Measurements from ENCODE around the gene IFT88. TPM values are rescaled to one million over a fixed set of nuclear protein-coding genes. Genes with fewer than 3 reads are reported as not detected.

Gene IFT88
- total RNA-seq, 2 experiments from 2014 or later = 9.0 to 9.5 TPM

DNA sequence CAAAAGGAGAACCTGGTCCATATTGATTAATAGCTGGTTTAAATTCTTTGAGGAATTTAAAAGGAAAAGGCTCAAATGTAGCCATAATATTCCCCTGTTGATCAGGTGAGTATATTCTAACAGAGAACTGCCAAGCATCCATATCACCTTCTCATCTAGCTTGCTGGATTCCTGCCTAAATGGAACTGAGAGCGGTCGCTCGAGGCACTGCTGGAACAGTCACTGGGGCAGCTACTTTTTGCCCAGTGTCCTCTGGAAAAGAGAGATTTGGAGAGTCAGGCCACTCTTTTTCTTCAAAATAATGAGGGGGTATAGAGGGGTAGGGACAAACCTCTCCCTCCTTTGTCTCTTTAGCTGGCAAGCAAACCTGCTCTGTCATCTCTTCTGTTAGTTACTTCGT lies 117.1 kb downstream of the IFT88 start:
- ChIA-PET POLR2A (no interaction called here), CTCF (no interaction called here)
- Mint-ChIP-seq H3K9me3 (no peaks in the 10 kb centered on the region), H3K4me3 (no peak overlapping the region), H3K27me3 (no peaks in the 10 kb centered on the region), H3K36me3 (ENCODE audit: low read depth) (peaks cover 19% of the 10 kb centered on the region), H3K27ac (no peak overlapping the region), H3K4me1 (ENCODE audit: low read depth) (no peaks in the 10 kb centered on the region)
- Histone ChIP-seq H3K27ac (ENCODE audit: low read depth in 1 of 2, low read length in 2 of 2) (no peak overlapping the region), H3K27me3 (ENCODE audit: control insufficient read depth in 1 of 2, insufficient read depth in 2 of 2, low read length in 2 of 2) (no peaks in the 10 kb centered on the region), H3K4me3 (ENCODE audit: low read length) (no peak overlapping the region), H3K9me3 (ENCODE audit: control insufficient read depth in 1 of 2, insufficient read depth in 1 of 2, low read length in 2 of 2) (no peaks in the 10 kb centered on the region), H3K36me3 (ENCODE audit: insufficient read depth, low read length) (no peaks in the 10 kb centered on the region), H3K4me1 (ENCODE audit: insufficient read depth, low read length) (no peaks in the 10 kb centered on the region)
- DNase-seq (no peak), ATAC-seq (ENCODE audit: poor library complexity) (no peak)
- TF ChIP-seq, protein P1, sequence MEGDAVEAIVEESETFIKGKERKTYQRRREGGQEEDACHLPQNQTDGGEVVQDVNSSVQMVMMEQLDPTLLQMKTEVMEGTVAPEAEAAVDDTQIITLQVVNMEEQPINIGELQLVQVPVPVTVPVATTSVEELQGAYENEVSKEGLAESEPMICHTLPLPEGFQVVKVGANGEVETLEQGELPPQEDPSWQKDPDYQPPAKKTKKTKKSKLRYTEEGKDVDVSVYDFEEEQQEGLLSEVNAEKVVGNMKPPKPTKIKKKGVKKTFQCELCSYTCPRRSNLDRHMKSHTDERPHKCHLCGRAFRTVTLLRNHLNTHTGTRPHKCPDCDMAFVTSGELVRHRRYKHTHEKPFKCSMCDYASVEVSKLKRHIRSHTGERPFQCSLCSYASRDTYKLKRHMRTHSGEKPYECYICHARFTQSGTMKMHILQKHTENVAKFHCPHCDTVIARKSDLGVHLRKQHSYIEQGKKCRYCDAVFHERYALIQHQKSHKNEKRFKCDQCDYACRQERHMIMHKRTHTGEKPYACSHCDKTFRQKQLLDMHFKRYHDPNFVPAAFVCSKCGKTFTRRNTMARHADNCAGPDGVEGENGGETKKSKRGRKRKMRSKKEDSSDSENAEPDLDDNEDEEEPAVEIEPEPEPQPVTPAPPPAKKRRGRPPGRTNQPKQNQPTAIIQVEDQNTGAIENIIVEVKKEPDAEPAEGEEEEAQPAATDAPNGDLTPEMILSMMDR (IDR thresholded peaks at IDR 0.05) = no peak
- intact Hi-C loops (cut with DNase I, micrococcal nuclease) = no loop called here

DNA sequence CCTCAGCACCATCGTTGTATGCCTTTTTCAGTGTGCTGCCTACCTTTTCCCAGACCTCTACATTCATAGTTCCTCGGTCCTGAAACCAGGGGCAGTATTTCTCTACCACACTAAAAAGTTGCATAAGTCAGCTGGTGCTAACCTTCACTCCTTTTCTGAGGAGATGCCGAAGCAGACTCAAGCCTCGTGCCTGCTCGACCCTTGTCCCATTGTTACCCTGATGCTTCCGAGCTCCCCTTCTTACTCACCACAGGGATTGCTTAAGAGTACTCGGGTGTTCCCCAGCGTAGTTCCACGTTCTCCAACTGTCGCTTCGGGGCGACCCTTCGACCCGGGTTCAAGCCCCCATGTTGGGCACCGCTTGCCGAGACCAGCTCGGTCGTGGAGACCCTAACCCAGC lies 117.6 kb downstream of the IFT88 start:
- no peaks in the 10 kb centered on the region for H3K36me3 ChIP-seq (ENCODE audit: insufficient read depth, low read length)
- Mint-ChIP-seq H3K27ac (no peak overlapping the region), H3K4me3 (no peak overlapping the region), H3K4me1 (ENCODE audit: low read depth) (no peaks in the 10 kb centered on the region), H3K27me3 (no peaks in the 10 kb centered on the region), H3K36me3 (ENCODE audit: low read depth) (peaks cover 19% of the 10 kb centered on the region), H3K9me3 (no peaks in the 10 kb centered on the region)
- no peaks in the 10 kb centered on the region for H3K4me1 ChIP-seq (ENCODE audit: insufficient read depth, low read length)
- intact Hi-C loops (cut with DNase I, micrococcal nuclease) = no loop called here
- ChIA-PET POLR2A (no interaction called here), CTCF (no interaction called here)
- no peak overlapping the region for H3K4me3 ChIP-seq (ENCODE audit: low read length)
- no peak for ATAC-seq (ENCODE audit: poor library complexity)
- no peaks in the 10 kb centered on the region for H3K27me3 ChIP-seq (ENCODE audit: control insufficient read depth in 1 of 2, insufficient read depth in 2 of 2, low read length in 2 of 2)
- no peak for DNase-seq
- TF ChIP-seq, protein P1 (IDR thresholded peaks at IDR 0.05) = no peak
- no peaks in the 10 kb centered on the region for H3K9me3 ChIP-seq (ENCODE audit: control insufficient read depth in 1 of 2, insufficient read depth in 1 of 2, low read length in 2 of 2)
- no peak overlapping the region for H3K27ac ChIP-seq (ENCODE audit: low read depth in 1 of 2, low read length in 2 of 2)

DNA sequence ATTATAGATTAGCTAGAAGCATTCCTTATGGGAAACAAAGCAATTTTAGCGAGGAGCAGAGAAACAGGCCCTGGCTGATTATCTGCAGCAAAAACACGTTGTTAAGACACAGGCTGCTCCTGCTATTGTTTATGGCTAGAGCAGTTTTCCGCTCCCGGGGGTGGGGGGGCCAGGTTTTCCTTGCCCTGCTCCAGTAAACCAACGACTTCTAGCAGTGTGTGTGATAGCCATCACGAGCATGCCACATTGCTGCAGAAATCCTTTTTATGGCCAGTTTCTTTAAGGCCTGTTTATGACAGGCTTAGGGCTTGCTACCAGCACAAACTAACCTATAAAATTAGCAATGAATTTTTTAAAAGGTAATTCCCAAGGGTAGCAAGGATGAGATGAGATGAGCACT lies 118.1 kb downstream of the IFT88 start:
- Histone ChIP-seq H3K36me3 (ENCODE audit: insufficient read depth, low read length) (no peaks in the 10 kb centered on the region), H3K9me3 (ENCODE audit: control insufficient read depth in 1 of 2, insufficient read depth in 1 of 2, low read length in 2 of 2) (no peaks in the 10 kb centered on the region), H3K27ac (ENCODE audit: low read depth in 1 of 2, low read length in 2 of 2) (no peak overlapping the region), H3K4me3 (ENCODE audit: low read length) (no peak overlapping the region), H3K4me1 (ENCODE audit: insufficient read depth, low read length) (no peaks in the 10 kb centered on the region), H3K27me3 (ENCODE audit: control insufficient read depth in 1 of 2, insufficient read depth in 2 of 2, low read length in 2 of 2) (no peaks in the 10 kb centered on the region)
- ATAC-seq (ENCODE audit: poor library complexity) (no peak), DNase-seq (no peak)
- TF ChIP-seq, protein P1 (IDR thresholded peaks at IDR 0.05) = no peak
- Mint-ChIP-seq H3K4me3 (no peak overlapping the region), H3K9me3 (no peaks in the 10 kb centered on the region), H3K4me1 (ENCODE audit: low read depth) (no peaks in the 10 kb centered on the region), H3K36me3 (ENCODE audit: low read depth) (peaks cover 16% of the 10 kb centered on the region), H3K27me3 (no peaks in the 10 kb centered on the region), H3K27ac (no peak overlapping the region)
- ChIA-PET POLR2A (no interaction called here), CTCF (no interaction called here)
- intact Hi-C loops (cut with DNase I, micrococcal nuclease) = no loop called here

Data from CD4-positive, alpha-beta T cell (primary cell).